Measurements from ENCODE around the gene GPR84. TPM values are rescaled to one million over a fixed set of nuclear protein-coding genes. Genes with fewer than 3 reads are reported as not detected.

The GPR84 gene
- total RNA-seq, result 1 to 10 TPM in 1 of 2 donors, under 1 TPM in 1; 0.95 to 2.3 TPM

DNA sequence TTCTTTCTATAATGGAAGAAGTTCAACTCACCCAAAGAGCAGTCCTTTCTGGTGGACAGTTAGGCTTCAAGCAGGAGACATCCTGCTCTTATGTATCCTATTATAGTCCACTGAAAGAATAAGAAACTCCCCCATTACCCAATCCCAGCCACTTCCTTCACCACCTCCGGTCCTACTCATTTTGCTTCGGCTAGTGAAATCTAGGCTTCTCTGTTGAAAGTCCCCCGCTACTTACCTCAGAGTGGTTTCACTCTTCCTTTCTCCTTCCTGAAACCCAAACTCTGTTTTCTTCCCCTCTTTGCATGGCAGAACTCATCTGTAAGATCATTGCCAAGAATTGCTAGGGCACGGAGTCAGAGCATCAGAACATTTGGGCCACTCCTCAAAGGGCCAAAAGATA lies at the start of gene GPR84:
TSS of gene GPR84 (minus strand) at position 74 of the 400 bp plus-strand sequence. CDS start 635 bp downstream, outside the sequence.
- no peaks in the 10 kb centered on the region for H3K9me3 ChIP-seq
- no peaks in the 10 kb centered on the region for H3K36me3 ChIP-seq
- peaks cover 5 to 7% of the 10 kb centered on the region in 2 donors for H3K4me1 ChIP-seq (ENCODE audit: control insufficient read depth in 1 of 2, low read depth in 2 of 2)
- no peak within 1 kb of the TSS for H3K27ac ChIP-seq
- no peak for TF ChIP-seq CTCF (IDR thresholded peaks at IDR 0.05)
- ATAC-seq (ENCODE audit: insufficient number of reproducible peaks, low FRiP score, low read depth) (no peak), DNase-seq (ENCODE audit: low spot score) (no peak)
- peak within 1 kb of the TSS; percentile 11 for H3K4me3 ChIP-seq
- H3K27me3 ChIP-seq (replicated peaks; ENCODE audit: insufficient read depth), result no peaks in the 10 kb centered on the region

- peaks cover 52 to 72% of the 10 kb centered on the region in 2 donors for H3K4me1 ChIP-seq (ENCODE audit: control insufficient read depth in 1 of 2, low read depth in 2 of 2)
- H3K36me3 ChIP-seq, result peaks cover 54% of the 10 kb centered on the region
- DNase-seq (ENCODE audit: low spot score) (no peak), ATAC-seq (ENCODE audit: insufficient number of reproducible peaks, low FRiP score, low read depth) (no peak)
- H3K27me3 ChIP-seq (replicated peaks; ENCODE audit: insufficient read depth), result no peaks in the 10 kb centered on the region
- peak overlapping the region; percentile 67 to 73 for H3K27ac ChIP-seq
- no peak for TF ChIP-seq CTCF (IDR thresholded peaks at IDR 0.05)
- peak overlapping the region; percentile 100 for H3K4me3 ChIP-seq
- H3K9me3 ChIP-seq, result no peaks in the 10 kb centered on the region
These were observed 49.3 kb upstream of the GPR84 start for GRCh38 chr12:54413284-54414190.

GRCh38 chr12:54412786-54413185 lies 48.5 kb upstream of the GPR84 start:
- no peak for ATAC-seq (ENCODE audit: insufficient number of reproducible peaks, low FRiP score, low read depth)
- H3K36me3 ChIP-seq, result peaks cover 62% of the 10 kb centered on the region

DNA sequence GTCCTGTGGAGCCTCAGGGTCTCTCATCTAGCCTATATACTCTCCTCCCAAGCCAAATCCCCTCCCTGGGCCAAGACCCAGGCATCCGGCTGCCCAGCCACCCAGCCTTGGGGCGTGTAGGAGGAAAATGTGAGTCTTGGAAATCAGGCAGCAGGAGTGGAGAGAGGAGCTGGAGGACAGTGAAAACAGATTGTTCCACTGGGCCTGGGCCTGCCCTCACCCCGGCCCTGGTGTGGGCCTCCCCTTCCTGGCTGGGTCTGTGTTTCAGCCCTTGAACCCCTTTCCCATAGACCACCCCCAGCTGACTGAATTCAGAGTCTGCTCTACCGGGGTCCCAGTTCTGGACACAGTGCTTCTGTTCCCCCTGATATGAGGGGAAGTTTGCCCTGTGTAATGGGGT lies 48.1 kb upstream of the GPR84 start:
- H3K4me3 ChIP-seq, result peak overlapping the region; percentile 100
- no peaks in the 10 kb centered on the region for H3K9me3 ChIP-seq
- H3K4me1 ChIP-seq (ENCODE audit: control insufficient read depth in 1 of 2, low read depth in 2 of 2), result peaks cover 52 to 72% of the 10 kb centered on the region in 2 donors
- ATAC-seq (ENCODE audit: insufficient number of reproducible peaks, low FRiP score, low read depth) (no peak), DNase-seq (ENCODE audit: low spot score) (no peak)
- TF ChIP-seq CTCF (IDR thresholded peaks at IDR 0.05), result no peak
- peaks cover 66% of the 10 kb centered on the region for H3K36me3 ChIP-seq
- peak overlapping the region; percentile 29 to 73 for H3K27ac ChIP-seq
- no peaks in the 10 kb centered on the region for H3K27me3 ChIP-seq (replicated peaks; ENCODE audit: insufficient read depth)

More at GRCh38 chr12:54412786-54413185, 48.5 kb upstream of the GPR84 start:
- no peaks in the 10 kb centered on the region for H3K9me3 ChIP-seq
- H3K27ac ChIP-seq, result peak overlapping the region; percentile 67 to 73
- peaks cover 52 to 72% of the 10 kb centered on the region in 2 donors for H3K4me1 ChIP-seq (ENCODE audit: control insufficient read depth in 1 of 2, low read depth in 2 of 2)
- TF ChIP-seq CTCF (IDR thresholded peaks at IDR 0.05), result no peak
- peak overlapping the region; percentile 100 for H3K4me3 ChIP-seq
- DNase-seq (ENCODE audit: low spot score), result no peak
- no peaks in the 10 kb centered on the region for H3K27me3 ChIP-seq (replicated peaks; ENCODE audit: insufficient read depth)

GRCh38 chr12:54411391-54412241 lies 47.3 kb upstream of the GPR84 start:
- no peaks in the 10 kb centered on the region for H3K9me3 ChIP-seq
- ATAC-seq (ENCODE audit: insufficient number of reproducible peaks, low FRiP score, low read depth) (peak; percentile 48), DNase-seq (ENCODE audit: low spot score) (no peak)
- H3K4me1 ChIP-seq (ENCODE audit: control insufficient read depth in 1 of 2, low read depth in 2 of 2), result peaks cover 52 to 68% of the 10 kb centered on the region in 2 donors
- H3K27me3 ChIP-seq (replicated peaks; ENCODE audit: insufficient read depth), result no peaks in the 10 kb centered on the region
- TF ChIP-seq CTCF (IDR thresholded peaks at IDR 0.05), result no peak
- H3K27ac ChIP-seq, result peak overlapping the region; percentile 29 to 73
- peaks cover 73% of the 10 kb centered on the region for H3K36me3 ChIP-seq
- H3K4me3 ChIP-seq, result peak overlapping the region; percentile 100
